T47D (cell line): ENCODE data around the gene FSTL4.
"Not testable (repeated sequence)": the region's sequence is repeated elsewhere in the genome, so short reads cannot be mapped to it uniquely, and the experiment has no call there.

Experiments
- DNase-seq, 2 experiments: peaks; one replicate each; pipeline versions ENCODE4 v3.0.0 to v3.0.0-alpha.2; 2011 to 2012; ENCODE audit warnings: low read depth in 1 of 2, low spot score in 1 of 2
- JUND ChIP-seq: IDR thresholded peaks from 2 replicates; pipeline ENCODE4 v1.6.1; 2012; ENCODE audit warnings: low read depth
- in situ Hi-C: cut with HindIII; loops from 2 replicates; pipeline ENCODE4 v1.10.0; 2016; ENCODE audit warnings: low sequenced_read_pairs, low pct_unique_long_range_greater_than_20kb

The FSTL4 gene

GRCh38 chr5:133195250-133195649, 417.1 kb downstream of the FSTL4 start:
- no peak for TF ChIP-seq JUND
- in situ Hi-C loops: no loop called here
- no peak for DNase-seq

DNA sequence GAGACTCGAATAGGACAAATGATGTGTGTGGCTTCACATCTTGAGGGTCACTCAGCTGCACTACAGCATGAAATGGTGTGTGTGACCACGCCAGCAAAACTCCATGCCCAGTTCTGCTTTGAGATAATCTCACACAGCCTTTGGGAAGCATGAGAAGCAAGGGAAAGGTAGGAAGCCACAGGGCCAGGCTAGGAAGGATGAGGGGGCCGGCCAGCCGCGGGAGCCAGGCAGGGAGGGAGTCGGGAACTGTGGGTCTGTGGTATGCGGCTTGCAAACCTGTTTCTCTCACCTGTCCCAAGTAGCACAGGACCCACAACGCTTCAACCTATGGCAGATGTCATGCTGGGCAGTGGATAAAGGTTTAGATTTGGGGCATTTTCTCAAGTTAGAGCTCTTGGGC, 418.5 kb downstream of the FSTL4 start:
- TF ChIP-seq JUND: no peak
- DNase-seq: no peak
- in situ Hi-C loops: no loop called here

DNA sequence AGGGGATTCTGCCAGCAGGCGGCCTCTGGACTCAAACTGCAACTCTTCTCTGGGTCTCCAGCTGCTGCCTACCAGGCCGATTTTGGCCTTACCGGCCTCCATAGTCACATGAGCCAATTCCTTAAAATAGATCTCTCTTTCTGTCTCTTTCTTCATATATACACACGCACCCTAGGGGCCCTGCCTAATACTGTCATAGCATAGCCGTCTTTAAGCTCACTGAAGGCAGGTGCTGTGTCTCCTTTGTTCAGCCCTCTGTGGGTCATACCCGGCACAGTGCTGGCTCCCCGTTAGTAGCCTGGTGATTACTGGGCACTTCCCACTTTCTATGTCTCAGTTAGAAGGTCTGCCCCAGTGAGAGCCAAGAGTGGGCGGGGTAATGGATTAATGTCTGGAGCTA, 419.6 kb downstream of the FSTL4 start:
- TF ChIP-seq JUND: no peak
- in situ Hi-C loops: no loop called here
- DNase-seq: no peak

DNA sequence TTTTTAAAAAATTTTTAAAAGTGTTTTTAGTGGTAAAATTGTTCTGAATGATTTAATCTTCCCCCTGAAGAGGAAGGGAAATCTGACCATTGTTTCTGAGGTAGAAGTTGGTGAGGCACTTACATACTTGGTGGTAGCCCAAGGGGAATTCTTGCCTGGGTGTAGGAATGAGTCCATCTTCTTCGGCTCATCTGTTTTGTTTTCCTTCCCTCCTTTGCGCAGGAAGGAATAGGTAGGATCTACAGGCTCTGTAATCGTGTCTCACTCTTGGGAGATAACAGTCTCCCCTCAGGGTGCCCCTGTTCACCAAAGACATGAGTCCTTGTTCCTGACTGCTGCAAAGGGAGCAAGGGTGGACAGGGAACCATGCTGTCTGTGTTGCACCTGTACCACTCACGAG, 422.5 kb downstream of the FSTL4 start:
- in situ Hi-C loops: no loop called here
- no peak for TF ChIP-seq JUND
- DNase-seq: peak in 1 of 2 experiments; percentile 26

DNA sequence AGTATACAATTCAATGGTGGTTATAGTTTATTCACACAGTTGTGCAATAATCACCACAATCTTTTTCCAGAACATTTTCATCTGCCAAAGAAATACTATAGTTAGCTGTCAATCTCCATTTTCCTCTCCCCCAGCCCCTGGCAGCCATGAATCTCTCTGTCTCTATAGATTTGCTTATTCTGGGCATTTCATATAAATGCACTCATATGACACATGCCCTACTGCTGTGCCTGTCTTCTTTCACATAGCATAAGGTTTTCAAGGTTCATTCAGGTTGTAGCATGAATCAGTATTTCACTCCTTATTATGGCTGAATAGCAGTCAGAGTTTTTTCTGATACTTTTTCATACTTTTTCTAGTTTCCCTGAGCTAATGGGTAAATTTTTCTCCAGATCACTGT, 432.9 kb downstream of the FSTL4 start:
- DNase-seq: no peak
- no peak for TF ChIP-seq JUND
- in situ Hi-C loops: no loop called here

DNA sequence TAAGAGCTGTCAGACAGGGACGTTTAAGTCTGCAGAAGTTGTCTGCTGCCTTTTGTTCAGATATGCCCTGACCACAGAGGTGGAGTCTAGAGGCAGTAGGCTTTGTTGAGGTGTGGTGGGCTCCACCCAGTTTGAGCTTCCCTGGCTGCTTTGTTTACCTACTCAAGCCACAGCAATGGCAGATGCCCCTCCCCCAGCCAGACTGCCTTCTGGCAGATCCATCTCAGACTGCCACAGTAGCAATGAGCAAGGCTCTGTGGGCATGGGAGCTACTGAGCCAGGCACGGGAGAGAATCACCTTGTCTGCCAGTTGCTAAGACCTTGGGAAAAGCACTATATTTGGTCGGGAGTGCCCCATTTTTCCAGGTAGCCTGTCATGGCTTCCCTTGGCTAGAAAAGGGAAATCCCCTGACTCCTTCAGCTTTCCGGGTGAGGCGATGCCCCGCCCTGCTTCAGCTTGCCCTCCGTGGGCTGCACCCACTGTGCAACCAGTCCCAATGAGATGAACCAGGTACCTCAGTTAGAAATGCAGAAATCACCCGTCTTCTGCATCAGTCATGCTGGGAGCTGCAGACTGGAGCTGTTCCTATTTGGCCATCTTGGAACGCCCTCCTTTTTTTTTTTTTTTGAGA, 441.5 kb downstream of the FSTL4 start:
- peak in 1 of 2 experiments; percentile 7 for DNase-seq
- in situ Hi-C loops: not testable (repeated sequence)

- no peak for TF ChIP-seq JUND
- in situ Hi-C loops: no loop called here
- no peak for DNase-seq
These were observed 447.6 kb downstream of the FSTL4 start for GRCh38 chr5:133164759-133165158.

DNA sequence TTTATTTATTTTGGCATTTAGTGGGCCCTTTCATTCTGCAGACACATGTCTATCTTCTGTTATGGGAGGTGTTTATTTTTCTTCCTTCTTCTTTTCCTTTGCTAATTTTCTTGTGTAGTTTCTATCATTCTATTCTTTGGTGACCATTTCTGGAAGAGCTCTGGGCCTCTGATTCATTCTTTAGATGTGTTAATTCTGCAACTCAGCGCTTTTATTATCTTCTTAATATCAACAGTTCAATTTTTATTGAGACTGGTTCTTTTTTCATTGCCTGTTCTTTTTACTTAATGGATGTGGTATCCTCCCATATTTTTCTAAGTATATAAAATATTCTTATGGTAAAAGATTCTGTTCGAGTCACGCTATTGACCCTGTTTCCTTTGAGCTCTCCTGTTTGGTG, 448.5 kb downstream of the FSTL4 start:
- in situ Hi-C loops: no loop called here

DNA sequence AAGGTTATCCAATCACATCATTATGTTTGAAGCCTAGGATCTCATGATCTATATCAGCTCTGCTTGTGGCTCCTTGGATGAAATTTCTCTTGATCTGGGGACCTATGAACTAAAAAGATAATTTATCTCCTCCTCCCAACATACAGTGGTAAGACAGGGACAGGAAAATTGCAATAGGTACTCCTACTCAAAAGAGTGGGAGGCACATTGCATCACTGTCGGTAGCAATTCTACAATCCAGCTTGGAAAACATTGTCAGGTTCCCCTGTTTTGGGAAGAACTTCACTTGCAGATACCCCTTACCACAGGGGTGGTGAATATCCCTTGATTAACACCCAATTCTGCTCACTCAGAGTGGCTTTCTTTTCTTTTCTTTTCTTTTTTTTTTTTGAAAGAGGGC, 452.8 kb downstream of the FSTL4 start:
- TF ChIP-seq JUND: no peak
- DNase-seq: no peak
- in situ Hi-C loops: no loop called here

More for the DNA sequence above, 448.5 kb downstream of the FSTL4 start:
- no peak for DNase-seq
- no peak for TF ChIP-seq JUND

DNA sequence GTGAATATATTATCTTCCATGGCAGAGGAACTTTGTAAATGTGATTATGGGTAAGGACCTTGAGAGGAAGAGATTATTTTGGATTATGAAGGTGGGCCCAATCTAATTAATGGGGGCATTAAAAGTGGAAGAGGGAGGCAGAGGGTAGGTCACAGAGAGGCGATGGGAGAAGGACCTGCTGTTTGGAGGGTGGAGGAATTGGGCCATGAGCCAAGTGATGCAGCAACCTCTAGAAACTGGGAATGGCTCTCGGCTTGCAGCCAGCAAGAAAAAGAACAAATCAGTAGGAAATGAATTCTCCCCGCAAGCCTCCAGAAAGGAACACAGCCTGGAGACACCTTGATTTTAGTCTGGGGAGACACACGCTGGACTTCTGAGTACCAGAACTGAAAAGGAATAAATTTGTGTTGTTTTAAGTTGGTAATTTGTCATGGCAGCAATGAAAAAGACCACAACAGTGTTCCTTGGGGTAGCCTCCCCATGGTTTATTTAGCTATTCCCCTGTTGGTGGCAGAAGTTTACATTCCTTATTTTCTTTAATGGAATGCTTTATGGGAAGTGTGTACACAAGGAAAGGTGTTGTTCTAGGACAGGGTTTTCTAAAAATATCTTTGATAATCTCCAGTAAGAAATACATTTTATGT, 456.9 kb downstream of the FSTL4 start:
- no peak for DNase-seq
- TF ChIP-seq JUND: no peak
- in situ Hi-C loops: no loop called here

DNA sequence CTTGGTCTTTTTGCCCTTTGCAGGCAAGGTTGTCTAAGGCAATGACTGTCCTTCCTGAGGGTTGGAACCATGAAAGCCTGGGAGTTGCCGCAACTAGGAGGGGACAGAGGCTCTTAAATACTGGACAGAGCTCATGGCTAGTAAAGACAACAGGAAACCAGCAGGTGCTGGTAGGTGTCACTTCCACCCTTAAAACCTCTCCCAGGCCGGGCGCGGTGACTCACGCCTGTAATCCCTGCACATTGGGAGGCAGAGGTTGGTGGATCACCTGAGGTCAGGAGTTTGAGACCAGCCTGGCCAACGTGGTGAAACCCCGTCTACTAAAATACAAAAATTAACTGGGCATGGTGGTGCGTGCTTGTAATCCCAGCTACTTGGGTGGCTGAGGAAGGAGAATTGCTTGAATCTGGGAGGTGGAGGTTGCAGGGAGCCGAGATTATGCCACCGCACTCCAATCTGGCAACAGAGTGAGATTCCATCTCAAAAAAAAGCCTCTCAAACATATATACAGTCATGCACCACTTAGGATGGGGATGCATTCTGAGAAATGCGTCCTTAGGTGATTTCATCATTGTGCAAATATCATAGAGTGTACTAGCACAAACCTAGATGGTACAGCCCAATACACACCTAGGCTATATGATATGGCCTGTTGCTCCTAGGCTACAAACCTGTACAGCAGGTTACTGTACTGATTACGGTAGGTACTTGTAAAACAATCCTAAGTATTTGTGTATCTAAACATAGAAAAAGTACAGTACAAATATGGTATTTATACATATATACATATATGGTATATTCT, 457.9 kb downstream of the FSTL4 start:
- TF ChIP-seq JUND: no peak
- DNase-seq: peak in 1 of 2 experiments; percentile 19
- in situ Hi-C loops: no loop called here

DNA sequence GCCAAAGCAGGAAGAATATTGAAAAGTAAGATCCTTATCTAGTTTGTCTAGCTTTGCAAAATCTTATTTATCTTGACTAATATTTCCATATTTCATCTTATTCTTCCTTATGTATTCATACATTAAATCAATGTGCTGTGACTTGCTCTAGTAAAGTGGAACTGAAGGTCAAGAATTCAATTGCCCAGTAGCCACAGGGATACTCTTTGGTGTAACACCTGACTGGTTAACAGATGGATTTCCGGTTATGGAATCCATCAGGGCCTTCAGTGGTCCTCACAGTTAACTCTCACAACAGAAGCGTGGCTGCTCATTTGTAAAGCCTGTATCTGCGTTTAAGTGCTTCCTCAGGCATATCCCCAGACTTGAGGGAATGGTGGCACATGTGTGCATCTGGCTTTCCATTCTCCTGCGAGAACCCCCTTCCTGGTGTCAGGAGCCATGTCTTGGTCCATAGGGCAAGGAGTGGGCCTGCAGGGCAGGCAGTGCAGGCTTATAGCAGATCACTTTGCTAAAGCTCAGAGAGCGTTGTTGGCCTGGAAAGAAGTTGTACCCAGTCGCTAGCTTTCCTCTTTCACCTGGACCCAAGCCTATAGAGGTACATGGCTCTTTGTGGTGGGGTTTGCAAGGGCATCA, 461.3 kb downstream of the FSTL4 start:
- in situ Hi-C loops: no loop called here
- no peak for TF ChIP-seq JUND
- DNase-seq: no peak

DNA sequence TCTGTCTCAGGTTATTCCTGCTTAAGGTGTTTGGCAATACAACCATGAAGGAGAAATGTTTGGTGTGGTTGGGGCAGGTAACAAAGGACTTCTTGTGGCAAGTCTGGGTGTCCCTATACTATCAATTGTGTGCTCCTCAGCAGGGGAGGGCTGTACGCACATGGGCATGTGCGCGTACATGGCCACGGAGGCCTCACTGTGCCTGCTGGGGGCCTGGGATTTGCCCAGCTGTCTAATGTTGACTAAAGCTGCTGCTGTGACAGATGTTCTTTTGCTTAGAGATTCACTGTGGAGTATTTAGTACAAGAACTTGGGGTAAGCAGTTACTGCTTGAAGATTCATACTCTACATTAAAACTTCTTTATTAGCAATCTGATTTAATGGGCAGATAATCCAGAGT, 463.0 kb downstream of the FSTL4 start:
- DNase-seq: no peak

More for the DNA sequence above, 463.0 kb downstream of the FSTL4 start:
- in situ Hi-C loops: no loop called here
- TF ChIP-seq JUND: no peak
